WTC11 (cell line): Measurements from ENCODE around the gene KCNS3.

Experiments
- ESRRA ChIP-seq: sonication (generic); formaldehyde crosslinking; IDR thresholded peaks from 2 replicates; pipeline ENCODE4 v1.8.1; 2022; ENCODE audit warnings: mild to moderate bottlenecking, missing genetic modification reagents, borderline replicate concordance
- TP53 ChIP-seq: sonication (generic); formaldehyde crosslinking; IDR thresholded peaks from 2 replicates; pipeline ENCODE4 v1.8.1; 2023; ENCODE audit warnings: mild to moderate bottlenecking, missing genetic modification reagents
- TF ChIP-seq, protein P1 (sequence below): sonication (generic); formaldehyde crosslinking; IDR thresholded peaks from 2 replicates; pipeline ENCODE4 v1.8.1; 2023; ENCODE audit warnings: mild to moderate bottlenecking, missing genetic modification reagents, moderate library complexity

- TF ChIP-seq ESRRA (CRISPR knock-in tag) (no peak), TP53 (no peak)
- TF ChIP-seq, protein P1, sequence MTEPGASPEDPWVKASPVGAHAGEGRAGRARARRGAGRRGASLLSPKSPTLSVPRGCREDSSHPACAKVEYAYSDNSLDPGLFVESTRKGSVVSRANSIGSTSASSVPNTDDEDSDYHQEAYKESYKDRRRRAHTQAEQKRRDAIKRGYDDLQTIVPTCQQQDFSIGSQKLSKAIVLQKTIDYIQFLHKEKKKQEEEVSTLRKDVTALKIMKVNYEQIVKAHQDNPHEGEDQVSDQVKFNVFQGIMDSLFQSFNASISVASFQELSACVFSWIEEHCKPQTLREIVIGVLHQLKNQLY (CRISPR knock-in tag): no peak
Observed at GRCh38 chr2:17899871-17900270, 21.4 kb downstream of the KCNS3 start.
